Activated CD4-positive, CD25-positive, alpha-beta regulatory T cell treated with anti-CD3 and anti-CD28 coated beads, Interleukin-2, amount 50 U/mL, for 16 hours (primary cell): Measurements from ENCODE around the gene SMG1.

Source experiments
- DNase-seq: peaks from one replicate; pipeline ENCODE4 v3.0.0-alpha.2; 2020; ENCODE audit warnings: low read depth, low spot score

Gene SMG1

GRCh38 chr16:18852647-18853046 is 73.6 kb downstream of the SMG1 start:
- no peak for DNase-seq

GRCh38 chr16:18846416-18846815 is 79.8 kb downstream of the SMG1 start:
- no peak for DNase-seq

GRCh38 chr16:18842565-18842964 is 83.6 kb downstream of the SMG1 start:
- no peak for DNase-seq

GRCh38 chr16:18841833-18842525 is 84.2 kb downstream of the SMG1 start:
- no peak for DNase-seq

GRCh38 chr16:18839555-18839954 is 86.7 kb downstream of the SMG1 start:
- DNase-seq, result no peak

- DNase-seq, result no peak
These were observed 89.5 kb downstream of the SMG1 start for GRCh38 chr16:18836702-18837101.

GRCh38 chr16:18834864-18835263 is 91.3 kb downstream of the SMG1 start:
- no peak for DNase-seq

GRCh38 chr16:18833707-18834505 is 92.3 kb downstream of the SMG1 start:
- no peak for DNase-seq

GRCh38 chr16:18832613-18833012 is 93.6 kb downstream of the SMG1 start:
- no peak for DNase-seq

GRCh38 chr16:18832006-18832405 is 94.2 kb downstream of the SMG1 start:
- no peak for DNase-seq

- DNase-seq, result no peak
These were observed 97.0 kb downstream of the SMG1 start for GRCh38 chr16:18829251-18829650.

GRCh38 chr16:18827890-18828289 is 98.3 kb downstream of the SMG1 start:
- DNase-seq, result no peak

GRCh38 chr16:18816286-18816685 is 109.9 kb downstream of the SMG1 start:
- DNase-seq, result no peak

GRCh38 chr16:18811925-18812324 is 114.3 kb downstream of the SMG1 start:
- DNase-seq, result no peak

- no peak for DNase-seq
These were observed 117.0 kb downstream of the SMG1 start for GRCh38 chr16:18809165-18809564.

GRCh38 chr16:18805257-18805773 is 120.9 kb downstream of the SMG1 start:
- DNase-seq, result no peak

- no peak for DNase-seq
These were observed 121.7 kb downstream of the SMG1 start for GRCh38 chr16:18804540-18804939.

- DNase-seq, result no peak
These were observed 122.4 kb downstream of the SMG1 start for GRCh38 chr16:18803569-18804462.

- no peak for DNase-seq
These were observed 123.4 kb downstream of the SMG1 start for GRCh38 chr16:18802767-18803343.

GRCh38 chr16:18801145-18801972 is 124.8 kb downstream of the SMG1 start, which contains the start of gene ARL6IP1:
ARL6IP1 (minus strand) TSS chr16:18801549; CDS start chr16:18801466, 83 bp downstream.
- DNase-seq, result peak; percentile 97

GRCh38 chr16:18800775-18801144 is 125.4 kb downstream of the SMG1 start:
- no peak for DNase-seq
